ENCODE results near the gene CPSF2.

The CPSF2 gene

GRCh38 chr14:92121670-92122350 lies at the start of gene CPSF2, which contains the start of gene NDUFB1:
Gene CPSF2 (plus strand): TSS chr14:92121969. CDS start chr14:92130985, 9,016 bp downstream.
Gene NDUFB1 (minus strand): TSS chr14:92121706. CDS start chr14:92117637, 4,069 bp downstream.
- peak; percentile 76 for DNase-seq (ENCODE audit: low read depth)

DNA sequence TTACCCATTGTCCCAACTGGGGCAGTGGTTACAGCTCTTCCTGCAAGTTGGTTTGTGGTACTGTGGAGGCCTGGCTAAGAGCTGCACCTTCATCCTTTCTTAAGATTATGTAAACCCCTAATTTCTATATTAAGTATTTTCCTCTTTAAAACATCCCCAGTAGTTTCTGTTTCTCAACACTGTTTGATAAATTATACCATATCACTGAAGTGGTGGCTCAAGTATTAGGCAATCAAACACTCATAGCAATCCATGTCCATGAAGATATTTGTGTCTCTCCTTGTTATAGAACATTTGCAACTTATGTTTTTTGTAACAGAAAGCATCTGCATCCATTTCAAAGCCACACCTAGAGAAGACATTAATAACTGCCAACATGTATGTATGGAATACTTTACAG lies 47.2 kb upstream of the CPSF2 start:
- no peak for DNase-seq (ENCODE audit: low read depth)

GRCh38 chr14:92088494-92088893 lies 33.3 kb upstream of the CPSF2 start:
- DNase-seq (ENCODE audit: low read depth): no peak

DNA sequence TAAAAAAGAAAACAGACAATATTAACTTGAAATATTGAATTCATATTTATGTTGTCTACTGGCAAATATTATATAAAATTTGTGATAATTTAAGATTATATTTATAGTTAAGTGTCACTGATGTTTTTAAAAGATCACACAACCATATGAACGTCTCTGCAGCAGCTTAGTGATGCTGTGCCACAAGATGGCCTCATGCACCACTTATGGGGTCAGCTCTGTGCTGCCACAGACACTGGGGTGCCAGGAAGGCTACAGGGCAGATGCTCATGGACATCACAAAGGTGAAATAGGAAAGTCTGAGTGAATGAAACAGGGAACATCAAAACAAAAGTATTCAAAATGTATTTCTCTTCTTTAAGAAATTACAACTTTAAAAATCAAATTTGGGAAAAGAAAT lies 28.4 kb upstream of the CPSF2 start:
- no peak for DNase-seq (ENCODE audit: low read depth)

GRCh38 chr14:92099802-92100201 lies 22.0 kb upstream of the CPSF2 start:
- no peak for DNase-seq (ENCODE audit: low read depth)

GRCh38 chr14:92103363-92103989 lies 18.3 kb upstream of the CPSF2 start:
- DNase-seq (ENCODE audit: low read depth): no peak

DNA sequence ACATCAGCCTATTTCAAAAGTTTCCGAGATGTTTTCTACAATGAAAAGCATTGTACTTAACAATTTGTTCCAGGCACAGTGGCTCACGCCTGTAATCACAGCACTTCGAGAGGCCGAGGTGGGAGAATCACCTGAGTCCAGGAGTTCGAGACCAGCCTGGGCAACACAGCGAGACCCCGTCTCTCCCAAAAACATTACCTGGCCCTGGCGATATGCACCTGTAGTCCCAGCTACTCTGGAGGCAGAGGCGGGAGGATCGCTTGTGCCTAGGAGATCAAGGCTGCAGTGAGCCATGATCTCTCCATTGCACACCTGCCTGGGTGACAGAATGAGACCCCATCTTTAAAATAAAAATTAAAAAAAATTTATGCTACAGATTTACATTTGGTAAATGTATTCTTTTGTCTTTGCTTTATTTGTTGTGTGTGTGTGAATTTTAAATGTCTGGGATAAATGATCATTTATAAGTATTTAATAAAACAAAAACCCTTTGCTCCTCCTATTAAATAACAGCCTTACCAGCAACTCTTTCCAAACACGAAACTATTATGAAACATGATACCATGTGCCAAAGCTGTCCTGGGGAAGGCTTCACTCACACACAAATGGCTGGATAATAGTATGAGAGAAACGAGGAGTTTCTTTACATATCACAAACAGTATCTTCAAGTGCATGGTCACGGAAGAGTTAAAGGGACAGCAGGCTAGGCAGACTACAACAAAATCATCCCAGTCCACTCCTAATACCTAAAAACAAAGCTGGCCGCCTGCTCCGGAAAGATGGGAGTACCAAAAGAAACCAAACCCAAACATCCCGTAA lies 16.5 kb upstream of the CPSF2 start:
- DNase-seq (ENCODE audit: low read depth): no peak

- DNase-seq (ENCODE audit: low read depth): peak; percentile 14
Observed at GRCh38 chr14:92105893-92106142, 16.0 kb upstream of the CPSF2 start.

DNA sequence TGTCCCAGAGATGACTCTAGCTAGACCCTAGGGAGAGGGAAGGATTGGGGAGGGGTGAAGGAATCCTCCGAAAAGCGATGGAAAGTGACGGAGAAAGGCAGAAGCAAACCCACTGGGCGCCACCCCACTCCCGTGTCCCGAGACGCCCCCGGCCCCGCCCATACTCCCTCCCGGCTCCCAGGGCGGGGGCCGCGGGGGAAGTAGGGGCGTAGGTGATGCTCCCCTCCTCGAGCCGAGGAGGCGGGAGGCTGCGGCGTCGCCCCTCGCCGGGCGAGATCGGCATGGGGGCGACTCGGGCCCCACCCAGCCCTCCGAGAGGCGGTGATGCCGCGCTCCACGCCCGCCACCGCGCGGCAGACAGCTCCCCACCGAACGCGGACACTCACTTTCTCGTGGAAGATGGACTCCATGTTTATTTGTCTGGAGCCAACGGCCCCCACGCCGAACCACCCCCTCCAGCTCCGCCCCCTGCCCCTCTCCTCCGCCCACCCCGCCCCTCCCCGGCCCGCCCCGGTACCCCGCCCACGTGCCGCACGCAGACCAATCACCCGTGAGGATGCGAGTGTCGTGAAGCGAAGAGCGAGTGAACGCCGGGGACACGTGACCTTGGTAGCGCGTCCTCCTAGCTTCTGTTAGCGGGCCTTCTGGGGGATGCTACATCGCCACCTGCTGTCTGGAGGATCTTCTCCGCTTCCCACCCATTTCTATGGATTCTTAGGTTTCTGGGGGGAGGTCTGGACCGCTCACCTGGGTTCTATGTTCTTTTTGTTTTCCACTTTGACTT lies 15.4 kb upstream of the CPSF2 start, which contains the start of gene ATXN3:
Gene ATXN3 (minus strand): TSS at position 440 of the 784 bp plus-strand sequence. CDS start 30 bp downstream, at position 410.
- DNase-seq (ENCODE audit: low read depth): peak; percentile 93

DNA sequence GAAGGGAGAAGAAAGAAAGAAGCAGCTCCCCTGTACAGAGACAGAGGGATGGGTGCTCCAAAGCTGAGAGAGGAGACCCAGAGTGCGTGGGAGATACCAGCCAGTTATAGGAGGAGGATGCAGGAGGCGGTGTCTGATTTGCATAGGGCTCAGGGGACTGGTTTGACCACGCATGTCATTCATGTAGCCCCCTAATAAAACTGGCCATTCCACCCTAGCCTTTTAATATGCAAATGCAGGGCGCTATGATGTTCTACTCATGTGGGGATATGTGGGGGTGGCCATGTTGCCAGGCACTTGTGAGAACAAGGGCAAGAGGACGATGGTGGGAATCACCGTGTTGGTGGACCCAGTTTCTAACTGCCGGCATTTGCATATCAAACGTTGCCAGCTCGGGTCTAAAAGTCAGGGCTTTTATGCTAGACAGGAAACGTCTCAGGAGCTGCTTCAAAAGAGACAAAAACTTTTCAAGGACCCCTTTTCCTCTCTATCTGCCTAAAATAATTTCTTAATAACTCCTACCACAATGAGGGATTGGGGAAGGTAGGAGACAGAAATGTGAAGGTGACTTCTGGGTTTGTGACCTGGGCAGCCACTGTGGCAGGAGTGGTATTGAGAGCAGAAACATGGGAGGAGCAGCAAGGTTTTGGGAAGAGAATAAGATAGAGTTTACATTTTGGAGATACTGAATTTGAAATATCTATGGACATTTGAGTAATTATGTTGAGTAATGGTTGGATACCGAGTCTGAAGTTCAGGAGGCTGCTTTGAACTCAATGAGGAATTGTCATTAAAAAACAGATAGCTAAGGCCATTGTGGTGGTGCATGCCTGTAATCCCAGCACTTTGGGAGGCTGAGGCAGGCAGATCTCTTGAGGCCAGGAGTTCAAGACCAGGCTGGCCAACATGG lies 13.2 kb upstream of the CPSF2 start:
- DNase-seq (ENCODE audit: low read depth): no peak

GRCh38 chr14:92109490-92109889 lies 12.3 kb upstream of the CPSF2 start:
- no peak for DNase-seq (ENCODE audit: low read depth)

DNA sequence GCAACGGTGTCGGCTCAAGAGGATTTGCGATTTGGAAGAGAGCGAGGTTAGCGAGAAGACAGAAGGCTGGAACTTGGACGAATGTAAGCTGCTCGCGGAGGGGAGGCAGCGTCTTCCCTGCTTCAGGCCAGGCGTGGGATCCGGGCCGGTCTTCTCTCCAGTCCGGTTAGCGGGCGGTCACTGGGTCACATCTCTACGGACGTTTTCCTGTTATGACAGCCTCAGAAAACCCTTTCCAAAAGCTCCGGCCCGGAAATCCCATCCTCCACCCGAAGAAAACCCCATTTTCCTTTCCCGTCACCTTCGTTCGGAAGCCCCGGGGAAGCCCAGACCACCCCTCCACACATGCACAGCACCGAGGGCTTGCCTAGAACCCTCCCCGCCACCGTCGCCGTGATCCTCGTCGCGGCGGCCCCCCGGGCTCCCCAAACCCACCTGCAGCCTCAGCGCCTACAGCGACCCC lies 531 bp upstream of the CPSF2 start:
- DNase-seq (ENCODE audit: low read depth): no peak

- DNase-seq (ENCODE audit: low read depth): no peak
Observed at GRCh38 chr14:92122351-92122677, 545 bp downstream of the CPSF2 start.

DNA sequence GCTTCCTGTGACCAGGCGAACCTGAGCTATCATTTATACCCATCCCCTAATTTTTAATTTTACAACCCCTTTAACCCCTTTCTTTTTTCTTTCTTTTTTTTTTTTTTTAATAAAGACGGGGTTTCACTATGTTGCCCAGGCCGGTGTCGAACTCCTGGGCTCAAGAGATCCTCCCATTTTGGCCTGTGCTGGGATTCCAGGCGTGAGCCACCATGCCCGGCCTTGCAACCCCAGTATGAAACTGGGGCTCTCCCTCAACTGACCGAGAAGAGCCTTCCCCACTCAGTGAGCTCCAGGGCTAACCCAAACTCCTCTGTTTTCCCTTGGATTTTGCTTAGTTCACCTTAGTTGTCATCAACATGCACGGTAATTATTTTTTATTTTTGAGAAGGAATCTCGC lies 992 bp downstream of the CPSF2 start:
- no peak for DNase-seq (ENCODE audit: low read depth)

GRCh38 chr14:92134456-92134855 lies 12.7 kb downstream of the CPSF2 start:
- DNase-seq (ENCODE audit: low read depth): no peak

GRCh38 chr14:92135269-92135668 lies 13.5 kb downstream of the CPSF2 start:
- DNase-seq (ENCODE audit: low read depth): no peak

DNA sequence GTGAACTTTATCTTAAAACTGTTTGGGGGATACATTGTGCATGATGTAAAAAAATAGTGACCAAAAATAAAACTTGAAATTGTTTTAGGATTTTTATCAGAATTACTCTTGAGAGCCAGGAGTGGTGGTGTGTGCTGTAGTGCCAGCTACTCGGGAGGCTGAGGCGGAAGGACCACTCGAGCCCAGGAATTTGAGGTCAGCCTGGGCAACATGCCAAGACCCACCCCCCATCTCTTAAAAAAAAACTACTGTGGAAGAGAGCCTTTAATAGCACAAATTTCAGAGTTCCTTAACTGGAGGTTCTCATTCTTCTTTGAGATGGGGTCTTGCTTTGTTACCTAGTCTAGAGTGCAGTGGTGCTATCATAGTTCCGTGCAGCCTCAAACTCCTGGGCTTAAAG lies 21.5 kb downstream of the CPSF2 start:
- DNase-seq (ENCODE audit: low read depth): no peak

GRCh38 chr14:92143962-92144361 lies 22.2 kb downstream of the CPSF2 start:
- no peak for DNase-seq (ENCODE audit: low read depth)

DNA sequence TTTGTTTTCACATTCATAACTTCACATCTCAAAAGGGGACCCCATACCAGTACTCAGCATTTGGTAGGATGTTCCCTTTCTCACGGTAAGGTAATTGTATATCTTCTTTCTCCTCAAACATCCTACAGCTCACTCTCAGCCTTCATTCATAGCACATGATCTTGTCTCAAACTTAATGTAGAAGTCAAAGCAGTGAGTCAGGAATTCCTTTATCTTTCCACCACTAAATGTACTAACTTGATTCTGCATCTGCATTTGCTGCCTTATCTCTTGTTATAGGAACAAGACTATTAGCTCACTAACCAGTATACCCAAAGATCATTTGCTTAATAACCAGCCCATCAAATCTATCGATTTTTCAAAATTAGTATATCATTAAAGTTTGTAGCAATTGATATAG lies 22.9 kb downstream of the CPSF2 start:
- no peak for DNase-seq (ENCODE audit: low read depth)

DNA sequence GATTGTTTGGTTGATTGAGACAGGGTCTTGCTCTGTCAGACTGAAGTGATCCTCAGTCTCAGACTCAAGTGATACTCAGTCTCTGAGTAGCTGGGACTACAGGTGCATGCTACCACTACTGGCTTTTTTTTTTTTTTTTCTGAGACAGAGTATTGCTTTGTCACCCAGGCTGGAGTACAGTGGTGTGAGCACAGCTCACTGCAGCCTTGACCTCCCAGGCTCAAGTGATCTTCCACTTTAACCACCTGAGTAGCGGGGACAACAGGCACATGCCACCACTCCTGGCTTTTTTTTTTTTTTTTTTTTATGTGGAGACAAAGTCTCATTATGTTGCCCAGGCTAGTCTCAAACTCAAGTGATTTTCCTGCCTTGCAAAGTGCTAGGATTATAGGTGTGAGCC lies 31.8 kb downstream of the CPSF2 start:
- DNase-seq (ENCODE audit: low read depth): no peak

- DNase-seq (ENCODE audit: low read depth): no peak
Observed at GRCh38 chr14:92154283-92154942, 32.6 kb downstream of the CPSF2 start.
